DMS114 treated with DMSO at 0.1 percent for 48 hours (cell line): ENCODE data around the gene FBXL7.

ENCODE experiments used
- DNase-seq: peaks from one replicate; lab custom pipeline; 2025; ENCODE audit not compliant: unreplicated experiment; lab: John Stamatoyannopoulos, UW

FBXL7 gene

GRCh38 chr5:15610216-15610615 lies 110.2 kb downstream of the FBXL7 start:
- no peak for DNase-seq

GRCh38 chr5:15611008-15611407 lies 111.0 kb downstream of the FBXL7 start:
- no peak for DNase-seq

GRCh38 chr5:15612915-15613635 lies 113.1 kb downstream of the FBXL7 start:
- DNase-seq, result no peak

GRCh38 chr5:15614679-15615078 lies 114.7 kb downstream of the FBXL7 start:
- DNase-seq, result no peak

- DNase-seq, result no peak
These were observed 115.9 kb downstream of the FBXL7 start for GRCh38 chr5:15615859-15616258.

GRCh38 chr5:15618938-15619337 lies 119.0 kb downstream of the FBXL7 start:
- DNase-seq, result no peak

- DNase-seq, result no peak
These were observed 120.5 kb downstream of the FBXL7 start for GRCh38 chr5:15620501-15620900.

- DNase-seq, result no peak
These were observed 121.1 kb downstream of the FBXL7 start for GRCh38 chr5:15621094-15621493.

- no peak for DNase-seq
These were observed 123.8 kb downstream of the FBXL7 start for GRCh38 chr5:15623794-15624193.

- no peak for DNase-seq
These were observed 127.1 kb downstream of the FBXL7 start for GRCh38 chr5:15627109-15627508.

- DNase-seq, result no peak
These were observed 127.7 kb downstream of the FBXL7 start for GRCh38 chr5:15627647-15628046.

GRCh38 chr5:15630441-15630840 lies 130.5 kb downstream of the FBXL7 start:
- DNase-seq, result no peak

GRCh38 chr5:15634591-15635288 lies 134.8 kb downstream of the FBXL7 start:
- DNase-seq, result no peak

GRCh38 chr5:15635289-15635616 lies 135.3 kb downstream of the FBXL7 start:
- no peak for DNase-seq

GRCh38 chr5:15637345-15637744 lies 137.4 kb downstream of the FBXL7 start:
- no peak for DNase-seq

- no peak for DNase-seq
These were observed 137.9 kb downstream of the FBXL7 start for GRCh38 chr5:15637886-15638285.

- DNase-seq, result no peak
These were observed 138.3 kb downstream of the FBXL7 start for GRCh38 chr5:15638296-15638695.

GRCh38 chr5:15639288-15639687 lies 139.3 kb downstream of the FBXL7 start:
- no peak for DNase-seq

GRCh38 chr5:15640116-15640515 lies 140.1 kb downstream of the FBXL7 start:
- no peak for DNase-seq

GRCh38 chr5:15643731-15644130 lies 143.8 kb downstream of the FBXL7 start:
- DNase-seq, result no peak

- DNase-seq, result no peak
These were observed 145.6 kb downstream of the FBXL7 start for GRCh38 chr5:15645381-15646160.

GRCh38 chr5:15646371-15646770 lies 146.4 kb downstream of the FBXL7 start:
- DNase-seq, result no peak
